Fibroblast of skin of back (primary cell): Measurements from ENCODE around the gene ZDHHC14.
"Not testable (repeated sequence)": the region's sequence is repeated elsewhere in the genome, so short reads cannot be mapped to it uniquely, and the experiment has no call there.

Source experiments
- DNase-seq: peaks from one replicate; pipeline ENCODE4 v3.0.0-alpha.2; 2013

Gene ZDHHC14

GRCh38 chr6:157381631-157382621 is 936 bp downstream of the ZDHHC14 start:
- peak; percentile 56 for DNase-seq

GRCh38 chr6:157382821-157383220 is 1.8 kb downstream of the ZDHHC14 start:
- DNase-seq: no peak

GRCh38 chr6:157383471-157383870 is 2.5 kb downstream of the ZDHHC14 start:
- DNase-seq: no peak

GRCh38 chr6:157384962-157385361 is 4.0 kb downstream of the ZDHHC14 start:
- DNase-seq: not testable (repeated sequence)

GRCh38 chr6:157385482-157385881 is 4.5 kb downstream of the ZDHHC14 start:
- no peak for DNase-seq

- no peak for DNase-seq
These were observed 5.0 kb downstream of the ZDHHC14 start for GRCh38 chr6:157386023-157386422.

GRCh38 chr6:157386454-157386853 is 5.5 kb downstream of the ZDHHC14 start:
- no peak for DNase-seq

- DNase-seq: no peak
These were observed 7.9 kb downstream of the ZDHHC14 start for GRCh38 chr6:157388924-157389323.

GRCh38 chr6:157390273-157391060 is 9.5 kb downstream of the ZDHHC14 start:
- DNase-seq: no peak

GRCh38 chr6:157392927-157393668 is 12.1 kb downstream of the ZDHHC14 start:
- DNase-seq: no peak

- no peak for DNase-seq
These were observed 12.8 kb downstream of the ZDHHC14 start for GRCh38 chr6:157393669-157394327.

GRCh38 chr6:157395199-157395598 is 14.2 kb downstream of the ZDHHC14 start:
- not testable (repeated sequence) for DNase-seq

GRCh38 chr6:157396026-157396425 is 15.0 kb downstream of the ZDHHC14 start:
- DNase-seq: no peak

- DNase-seq: no peak
These were observed 16.7 kb downstream of the ZDHHC14 start for GRCh38 chr6:157397660-157398059.

GRCh38 chr6:157398151-157398550 is 17.2 kb downstream of the ZDHHC14 start:
- DNase-seq: no peak

GRCh38 chr6:157400676-157401075 is 19.7 kb downstream of the ZDHHC14 start:
- DNase-seq: no peak

- DNase-seq: no peak
These were observed 20.8 kb downstream of the ZDHHC14 start for GRCh38 chr6:157401734-157402338.

GRCh38 chr6:157402996-157403685 is 22.2 kb downstream of the ZDHHC14 start:
- no peak for DNase-seq

- no peak for DNase-seq
These were observed 22.7 kb downstream of the ZDHHC14 start for GRCh38 chr6:157403686-157404051.

- peak; percentile 71 for DNase-seq
These were observed 25.0 kb downstream of the ZDHHC14 start for GRCh38 chr6:157405986-157406385.

- DNase-seq: no peak
These were observed 25.7 kb downstream of the ZDHHC14 start for GRCh38 chr6:157406661-157407060.
